ENCODE measurements around the gene GEMIN7.
"Not testable (repeated sequence)": the region's sequence is repeated elsewhere in the genome, so short reads cannot be mapped to it uniquely, and the experiment has no call there.

GEMIN7 gene

GRCh38 chr19:45107621-45108150 is 28.6 kb downstream of the GEMIN7 start:
- DNase-seq, result no peak

GRCh38 chr19:45110851-45111266 is 31.8 kb downstream of the GEMIN7 start:
- no peak for DNase-seq

DNA sequence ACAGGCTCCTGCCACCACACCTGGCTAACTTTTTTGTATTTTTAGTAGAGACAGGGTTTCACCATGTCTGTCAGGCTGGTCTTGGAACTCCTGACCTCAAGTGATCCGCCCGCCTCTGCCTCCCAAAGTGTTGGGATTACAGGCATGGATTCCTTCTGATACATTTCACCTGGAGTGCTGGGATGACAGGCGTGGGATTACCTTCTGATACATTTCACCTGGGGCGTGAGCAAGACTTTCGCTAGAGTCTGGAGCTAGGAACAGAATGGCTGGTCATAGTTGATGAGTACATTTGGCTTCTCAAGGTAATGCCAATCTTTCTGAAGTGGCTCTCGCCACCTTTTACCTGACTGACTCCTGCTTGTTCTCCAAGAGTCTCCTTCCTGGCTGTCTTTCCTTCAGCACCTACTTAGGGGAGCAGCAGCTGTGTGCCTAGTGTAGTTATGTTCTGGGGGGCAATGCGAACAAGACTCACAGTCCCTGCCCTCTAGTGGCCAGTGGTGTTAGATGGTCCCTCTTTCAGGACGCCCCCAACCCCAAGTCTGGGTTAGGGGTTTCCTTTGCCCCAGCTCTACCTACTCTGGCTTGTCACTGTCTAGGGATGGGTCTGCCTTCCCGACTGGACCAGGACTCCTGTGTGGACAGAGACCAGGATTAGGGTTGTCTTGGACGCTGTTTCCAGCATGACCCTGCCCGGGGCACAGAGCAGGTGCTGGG is 33.2 kb downstream of the GEMIN7 start:
- no peak for DNase-seq

DNA sequence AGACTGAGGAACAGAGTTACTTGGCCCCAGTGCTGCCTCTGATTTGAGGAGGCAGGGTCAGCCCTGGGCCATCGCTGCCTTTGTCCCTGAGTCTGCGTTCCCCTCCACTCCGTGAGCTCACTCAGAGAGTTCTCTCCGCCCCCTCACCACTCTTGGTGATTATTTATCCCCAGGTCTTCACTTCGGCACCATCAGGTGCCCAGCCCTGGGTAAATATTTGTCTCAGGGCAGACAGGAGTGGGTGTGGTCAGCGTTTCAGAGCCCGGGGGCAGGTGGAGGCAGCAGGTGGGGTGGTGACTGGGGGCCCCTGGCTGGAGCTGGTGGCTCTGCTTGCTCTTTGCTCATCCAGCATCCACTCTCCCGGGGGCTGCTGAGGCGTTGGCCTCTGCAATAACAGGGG is 34.6 kb downstream of the GEMIN7 start:
- DNase-seq, result no peak

GRCh38 chr19:45114116-45114515 is 35.1 kb downstream of the GEMIN7 start:
- no peak for DNase-seq

- DNase-seq, result no peak
Measured at GRCh38 chr19:45115809-45116615, 37.0 kb downstream of the GEMIN7 start.

GRCh38 chr19:45117167-45117594 is 38.1 kb downstream of the GEMIN7 start:
- peak; percentile 77 for DNase-seq

GRCh38 chr19:45117671-45118070 is 38.6 kb downstream of the GEMIN7 start:
- no peak for DNase-seq

DNA sequence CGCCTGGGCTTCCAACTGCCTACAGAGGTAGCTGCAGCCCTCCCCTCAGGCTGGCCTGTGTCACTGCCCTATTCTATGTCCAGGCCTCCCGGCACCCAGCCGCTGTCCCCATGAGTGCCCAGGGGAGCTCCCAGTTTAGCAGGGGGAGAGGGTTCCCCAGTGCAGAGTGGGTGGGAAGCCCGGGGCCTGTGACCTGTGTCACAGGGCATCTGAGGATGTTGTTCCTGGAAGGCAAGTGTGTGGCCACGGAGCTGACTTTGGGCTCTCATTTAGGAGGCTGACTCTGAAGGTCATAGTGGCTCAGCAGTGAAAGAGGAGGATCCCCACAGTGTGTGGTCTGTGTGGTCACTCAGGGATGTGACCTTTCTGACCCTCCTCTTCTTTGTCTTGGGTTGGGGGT is 39.0 kb downstream of the GEMIN7 start:
- DNase-seq, result no peak

- DNase-seq, result not testable (repeated sequence)
Measured at GRCh38 chr19:45118591-45119355, 39.7 kb downstream of the GEMIN7 start.

DNA sequence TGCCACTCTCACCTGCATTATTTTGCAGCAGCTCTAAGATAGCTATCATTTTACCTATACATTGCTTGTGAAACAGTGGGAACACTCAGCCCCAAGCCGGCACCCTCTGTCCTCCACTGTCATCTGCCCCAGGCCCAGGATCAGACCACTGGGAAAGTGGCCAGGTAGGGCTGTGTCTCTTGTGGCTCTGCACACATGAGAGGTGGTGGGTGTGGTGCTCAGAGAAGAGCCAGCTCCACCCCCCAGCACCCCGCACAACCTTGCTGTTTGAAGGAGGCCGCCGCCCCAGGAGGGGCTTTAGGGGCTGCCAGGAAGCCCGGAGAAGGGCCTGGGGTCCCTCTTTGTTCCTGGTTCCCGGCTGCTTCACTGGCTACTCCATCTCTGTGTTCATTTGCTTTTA is 40.5 kb downstream of the GEMIN7 start:
- DNase-seq, result no peak

DNA sequence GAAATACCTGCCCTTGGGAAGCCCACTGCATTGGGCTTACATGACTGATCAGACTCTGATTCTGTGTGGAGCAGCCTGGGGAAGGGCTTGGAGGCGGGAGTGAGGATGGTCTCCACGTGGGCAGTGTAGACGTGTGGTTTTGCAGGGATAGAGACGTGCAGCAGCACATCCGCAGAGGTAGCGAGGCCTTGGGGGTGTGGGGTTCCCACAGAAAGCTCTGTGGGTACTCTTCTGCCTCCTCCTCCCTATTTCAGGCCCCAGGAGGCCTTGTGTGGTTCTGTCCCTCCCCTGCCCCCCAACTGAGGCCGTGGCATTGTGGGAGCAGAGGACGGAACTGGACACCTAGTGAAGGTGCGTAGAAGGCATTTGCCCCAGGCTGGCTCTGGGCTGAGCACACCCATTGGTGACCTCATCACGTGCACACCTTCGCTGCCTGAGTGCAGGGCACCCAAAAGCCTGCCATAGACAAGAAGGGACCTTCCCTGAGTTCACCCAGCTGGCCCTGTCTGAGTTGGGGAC is 42.8 kb downstream of the GEMIN7 start:
- no peak for DNase-seq

DNA sequence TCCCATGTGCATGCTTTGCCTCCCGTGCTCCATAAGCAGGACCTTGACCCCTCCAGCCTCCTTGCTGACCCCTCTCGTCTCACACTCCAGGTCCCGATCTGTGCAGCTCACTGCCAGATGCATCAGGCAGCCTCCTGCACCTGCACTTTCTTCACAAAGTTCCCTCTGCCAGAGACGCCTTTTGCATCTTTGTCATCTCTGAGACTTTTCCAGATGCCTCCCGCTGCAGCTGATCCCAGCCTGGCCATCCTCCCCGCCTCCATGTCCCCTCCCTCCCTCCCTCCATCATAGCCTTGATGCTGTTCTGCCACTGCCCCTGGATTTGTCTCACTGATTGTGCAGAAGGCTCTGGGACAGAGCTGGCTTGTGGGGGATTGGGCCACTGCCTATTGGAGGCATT is 43.8 kb downstream of the GEMIN7 start:
- no peak for DNase-seq

DNA sequence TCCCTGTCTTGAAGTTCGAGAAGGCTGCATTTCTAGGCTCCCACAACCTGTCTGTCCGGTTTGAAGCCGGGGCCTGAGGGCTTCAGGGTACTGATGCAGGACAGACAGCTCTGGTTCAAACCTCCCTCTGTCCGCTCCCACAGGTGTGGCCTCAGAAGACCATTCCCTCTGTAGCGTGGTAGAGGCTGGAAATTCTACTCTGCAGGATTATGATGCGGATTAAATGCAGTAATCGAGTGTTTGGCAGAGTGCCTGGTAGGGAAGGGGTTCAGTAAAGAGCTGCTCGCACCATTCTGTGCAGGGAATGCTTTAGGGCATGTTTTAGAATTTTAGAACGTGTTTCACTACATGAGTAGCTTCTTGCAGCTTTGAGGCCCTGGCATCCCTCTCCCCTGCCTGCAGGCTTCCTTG is 44.4 kb downstream of the GEMIN7 start:
- peak; percentile 90 for DNase-seq

DNA sequence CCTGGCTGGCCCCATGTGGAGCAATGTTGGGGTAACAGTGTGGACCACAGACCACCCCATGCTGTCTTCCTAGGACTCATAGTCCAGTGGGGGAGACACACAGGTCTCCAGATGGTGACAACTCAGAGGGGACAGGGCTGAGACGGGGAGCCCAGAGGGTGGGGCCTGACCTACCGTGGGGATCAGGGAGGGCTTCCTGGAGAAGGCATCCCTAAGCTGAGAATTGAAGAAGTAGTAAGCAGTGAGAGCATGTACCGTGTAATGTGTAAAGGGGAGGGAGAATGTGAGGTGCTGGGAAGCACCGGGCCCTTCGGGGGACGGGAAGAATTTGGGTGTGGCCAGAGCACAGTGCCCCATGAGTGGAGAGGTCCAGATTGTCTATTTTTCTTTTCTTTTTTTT is 45.0 kb downstream of the GEMIN7 start:
- DNase-seq, result no peak

GRCh38 chr19:45125360-45125759 is 46.3 kb downstream of the GEMIN7 start:
- no peak for DNase-seq

DNA sequence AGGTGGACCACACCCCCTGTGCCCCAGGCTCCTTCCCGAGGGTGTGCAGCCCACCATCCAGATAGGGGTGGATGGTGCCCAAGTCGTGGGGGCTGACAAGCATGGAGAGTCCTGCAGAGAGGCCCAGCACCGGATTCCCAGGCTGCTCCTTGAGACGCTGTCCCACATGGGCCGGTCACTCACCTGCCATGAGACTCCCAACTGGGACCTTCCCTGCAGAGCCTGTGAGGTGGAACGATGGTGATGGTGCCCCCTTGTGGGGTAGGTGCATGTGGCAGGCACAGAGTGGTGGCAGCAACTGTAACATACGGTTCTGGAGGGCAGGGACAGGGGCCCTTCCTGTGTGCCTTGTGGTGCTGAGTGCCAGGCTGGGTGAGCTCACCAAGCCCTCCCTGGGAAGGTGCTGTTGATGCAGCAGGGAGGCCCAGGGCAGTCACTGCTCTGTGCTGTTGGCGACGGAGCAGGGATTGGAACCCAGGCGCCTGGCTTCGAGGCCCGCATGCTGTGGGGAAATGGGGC is 47.0 kb downstream of the GEMIN7 start:
- DNase-seq, result peak; percentile 89

DNA sequence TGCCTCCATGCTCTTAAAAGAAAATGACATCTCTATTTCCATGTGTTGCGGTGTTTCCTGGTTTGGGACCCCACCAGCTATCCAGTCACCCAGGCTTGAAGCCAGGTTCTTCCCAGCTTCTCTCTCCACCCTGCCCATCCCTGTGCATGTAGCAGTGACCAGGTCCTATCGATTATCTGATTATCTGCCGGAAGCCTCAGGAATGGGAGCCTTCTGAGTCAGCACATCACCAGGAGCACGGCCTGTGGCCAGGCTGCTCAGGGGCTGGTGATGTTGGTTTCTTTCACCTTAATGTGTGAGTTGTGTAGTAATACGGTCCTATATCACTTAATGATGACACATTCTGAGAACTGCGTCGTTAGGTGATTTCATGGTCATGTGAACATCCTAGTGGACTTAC is 47.6 kb downstream of the GEMIN7 start:
- no peak for DNase-seq

- no peak for DNase-seq
Measured at GRCh38 chr19:45128146-45128545, 49.1 kb downstream of the GEMIN7 start.

GRCh38 chr19:45128806-45129205 is 49.7 kb downstream of the GEMIN7 start:
- no peak for DNase-seq

DNA sequence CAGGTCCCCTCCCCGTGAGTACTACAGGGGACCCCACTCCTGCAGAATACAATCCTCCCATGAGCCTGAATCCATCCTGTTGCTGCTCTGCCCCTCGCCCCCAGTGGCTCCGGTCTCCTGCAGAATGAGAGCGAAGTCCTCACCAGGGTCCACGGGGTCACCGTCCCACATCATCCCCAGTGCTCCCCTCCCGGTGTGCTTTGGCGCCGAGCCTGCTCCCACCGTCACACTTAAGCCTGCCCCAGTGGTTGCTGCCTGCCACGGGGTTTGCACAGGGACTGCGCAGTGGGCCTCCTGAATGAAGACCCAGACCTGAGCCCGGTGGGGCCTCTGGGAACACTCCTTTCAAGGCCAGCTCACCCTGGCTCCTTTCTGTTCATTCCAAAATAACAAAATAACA is 51.2 kb downstream of the GEMIN7 start:
- no peak for DNase-seq

DNA sequence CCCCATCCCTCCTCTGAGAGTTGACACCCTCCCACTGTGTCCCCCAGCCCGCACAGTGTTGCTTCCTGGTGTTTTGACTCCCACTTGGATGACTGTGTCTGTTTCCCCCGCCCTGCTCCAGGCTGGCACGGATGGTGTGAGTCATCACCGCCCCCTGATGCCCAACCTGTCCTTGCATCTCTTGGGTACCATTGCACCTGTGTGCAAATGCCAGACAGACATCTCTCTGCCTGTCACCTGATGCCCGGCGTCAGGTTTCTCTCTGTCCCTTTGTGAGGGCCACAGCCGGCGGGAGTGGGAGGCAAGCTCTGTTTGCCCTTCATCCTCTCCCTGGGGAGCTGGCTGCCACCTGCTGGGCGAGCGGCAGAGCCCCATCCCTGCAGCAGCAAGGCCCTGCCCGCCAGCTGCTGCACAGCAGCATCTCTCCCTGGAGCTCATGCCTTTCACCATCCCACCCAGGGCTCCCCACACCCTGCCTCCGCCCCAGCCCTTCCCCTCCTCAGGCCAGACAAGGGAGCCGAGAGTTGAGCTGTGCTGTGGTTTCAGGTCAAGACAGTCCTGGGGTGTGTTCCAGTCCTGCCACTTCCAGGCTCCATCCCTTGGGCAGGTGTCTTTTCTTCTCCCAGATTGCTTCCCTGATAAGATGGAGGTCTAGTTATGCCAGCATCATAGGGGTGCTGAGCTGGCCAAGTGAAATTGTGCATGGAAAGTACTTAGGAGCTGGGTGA is 52.0 kb downstream of the GEMIN7 start:
- no peak for DNase-seq

Measured in islet precursor cell (in vitro differentiated cells).